ENCODE measurements around the gene GSTM4.

DNA sequence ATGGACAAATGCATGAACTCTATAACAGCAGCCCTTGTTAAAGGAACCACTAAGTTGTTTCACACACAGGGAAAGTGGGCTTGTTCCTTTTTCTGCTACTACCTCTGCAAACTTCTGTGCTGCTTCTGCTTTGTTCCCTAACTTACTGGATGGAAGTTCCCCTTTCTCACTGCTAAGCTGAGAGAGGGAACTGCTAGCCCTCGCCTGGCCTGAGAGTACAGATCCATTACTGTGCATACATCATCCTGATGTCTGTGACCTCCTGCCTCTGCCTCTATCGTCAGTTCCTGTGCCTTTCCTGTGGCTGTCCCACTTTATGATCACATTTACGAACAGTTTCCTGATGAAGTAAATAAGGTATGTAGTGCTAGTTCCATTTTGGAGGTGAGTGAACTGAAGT is 40.0 kb upstream of the GSTM4 start:
- TF ChIP-seq, protein P1, sequence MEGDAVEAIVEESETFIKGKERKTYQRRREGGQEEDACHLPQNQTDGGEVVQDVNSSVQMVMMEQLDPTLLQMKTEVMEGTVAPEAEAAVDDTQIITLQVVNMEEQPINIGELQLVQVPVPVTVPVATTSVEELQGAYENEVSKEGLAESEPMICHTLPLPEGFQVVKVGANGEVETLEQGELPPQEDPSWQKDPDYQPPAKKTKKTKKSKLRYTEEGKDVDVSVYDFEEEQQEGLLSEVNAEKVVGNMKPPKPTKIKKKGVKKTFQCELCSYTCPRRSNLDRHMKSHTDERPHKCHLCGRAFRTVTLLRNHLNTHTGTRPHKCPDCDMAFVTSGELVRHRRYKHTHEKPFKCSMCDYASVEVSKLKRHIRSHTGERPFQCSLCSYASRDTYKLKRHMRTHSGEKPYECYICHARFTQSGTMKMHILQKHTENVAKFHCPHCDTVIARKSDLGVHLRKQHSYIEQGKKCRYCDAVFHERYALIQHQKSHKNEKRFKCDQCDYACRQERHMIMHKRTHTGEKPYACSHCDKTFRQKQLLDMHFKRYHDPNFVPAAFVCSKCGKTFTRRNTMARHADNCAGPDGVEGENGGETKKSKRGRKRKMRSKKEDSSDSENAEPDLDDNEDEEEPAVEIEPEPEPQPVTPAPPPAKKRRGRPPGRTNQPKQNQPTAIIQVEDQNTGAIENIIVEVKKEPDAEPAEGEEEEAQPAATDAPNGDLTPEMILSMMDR (IDR thresholded peaks at IDR 0.05; ENCODE audit: borderline replicate concordance, extremely low read depth, low read length, poor library complexity, severe bottlenecking): no peak
- TF ChIP-seq EZH2 (IDR thresholded peaks at IDR 0.05; ENCODE audit: borderline replicate concordance, low read depth, low read length, severe bottlenecking): no peak

Measured in DND-41 (cell line).